ENCODE measurements around the gene EIPR1. TPM values are rescaled to one million over a fixed set of nuclear protein-coding genes. Genes with fewer than 3 reads are reported as not detected.

EIPR1 gene
- total and polyA plus RNA-seq, 2 experiments from 2014 or later: 23.2 to 28.2 TPM

GRCh38 chr2:3326182-3326537 is 51.5 kb downstream of the EIPR1 start:
- Histone ChIP-seq H3K4me3 (no peak overlapping the region), H3K4me1 (ENCODE audit: low read depth) (no peaks in the 10 kb centered on the region), H3K36me3 (no peaks in the 10 kb centered on the region), H3K27me3 (no peaks in the 10 kb centered on the region), H3K27ac (no peak overlapping the region), H3K9me3 (ENCODE audit: low read depth) (no peaks in the 10 kb centered on the region)
- no peak for DNase-seq (ENCODE audit: low read depth in 1 of 2, low spot score in 1 of 2)
- TF ChIP-seq CTCF (IDR thresholded peaks at IDR 0.05; ENCODE audit: low read depth, low read length): no peak

GRCh38 chr2:3325458-3326181 is 52.0 kb downstream of the EIPR1 start:
- Histone ChIP-seq H3K4me3 (no peak overlapping the region), H3K4me1 (ENCODE audit: low read depth) (no peaks in the 10 kb centered on the region), H3K27ac (no peak overlapping the region), H3K9me3 (ENCODE audit: low read depth) (no peaks in the 10 kb centered on the region), H3K27me3 (no peaks in the 10 kb centered on the region), H3K36me3 (no peaks in the 10 kb centered on the region)
- no peak for TF ChIP-seq CTCF (IDR thresholded peaks at IDR 0.05; ENCODE audit: low read depth, low read length)
- DNase-seq (ENCODE audit: low read depth in 1 of 2, low spot score in 1 of 2): no peak

GRCh38 chr2:3324404-3325281 is 53.0 kb downstream of the EIPR1 start:
- H3K27ac ChIP-seq: no peak overlapping the region
- H3K36me3 ChIP-seq: no peaks in the 10 kb centered on the region
- no peak for TF ChIP-seq CTCF (IDR thresholded peaks at IDR 0.05; ENCODE audit: low read depth, low read length)
- H3K27me3 ChIP-seq: no peaks in the 10 kb centered on the region
- H3K4me3 ChIP-seq: no peak overlapping the region
- no peak for DNase-seq (ENCODE audit: low read depth in 1 of 2, low spot score in 1 of 2)
- no peaks in the 10 kb centered on the region for H3K9me3 ChIP-seq (ENCODE audit: low read depth)
- H3K4me1 ChIP-seq (ENCODE audit: low read depth): no peaks in the 10 kb centered on the region

GRCh38 chr2:3324036-3324386 is 53.6 kb downstream of the EIPR1 start:
- no peak for DNase-seq (ENCODE audit: low read depth in 1 of 2, low spot score in 1 of 2)
- H3K36me3 ChIP-seq: no peaks in the 10 kb centered on the region
- TF ChIP-seq CTCF (IDR thresholded peaks at IDR 0.05; ENCODE audit: low read depth, low read length): no peak
- H3K4me3 ChIP-seq: no peak overlapping the region
- H3K27ac ChIP-seq: no peak overlapping the region
- H3K9me3 ChIP-seq (ENCODE audit: low read depth): no peaks in the 10 kb centered on the region
- no peaks in the 10 kb centered on the region for H3K4me1 ChIP-seq (ENCODE audit: low read depth)
- H3K27me3 ChIP-seq: no peaks in the 10 kb centered on the region

GRCh38 chr2:3323360-3324035 is 54.1 kb downstream of the EIPR1 start:
- no peaks in the 10 kb centered on the region for H3K9me3 ChIP-seq (ENCODE audit: low read depth)
- no peaks in the 10 kb centered on the region for H3K36me3 ChIP-seq
- no peaks in the 10 kb centered on the region for H3K27me3 ChIP-seq
- H3K4me1 ChIP-seq (ENCODE audit: low read depth): no peaks in the 10 kb centered on the region
- no peak for DNase-seq (ENCODE audit: low read depth in 1 of 2, low spot score in 1 of 2)
- H3K27ac ChIP-seq: no peak overlapping the region
- H3K4me3 ChIP-seq: no peak overlapping the region
- no peak for TF ChIP-seq CTCF (IDR thresholded peaks at IDR 0.05; ENCODE audit: low read depth, low read length)

Measured in cardiac muscle cell (in vitro differentiated cells and primary cell).